AG04449 (cell line): ENCODE data around the gene NUBP1.

Experiments
- CTCF ChIA-PET: fragments of 350-600 bp; formaldehyde crosslinking; extraction: SDS; loops from one replicate; lab custom pipeline; 2021; ENCODE audit warnings: antibody characterized with exemption; lab: Yijun Ruan, JAX
- POLR2A ChIA-PET: fragments of 400-600, 350-600 bp; formaldehyde crosslinking; extraction: SDS; loops from one replicate; lab custom pipeline; 2020; ENCODE audit warnings: antibody characterized with exemption, inconsistent platforms; lab: Yijun Ruan, JAX
- DNase-seq: peaks from one replicate; pipeline ENCODE4 v3.0.0-alpha.2; 2010; ENCODE audit warnings: low read depth, low spot score
- H3K4me3 ChIP-seq: 2 replicates; pipeline ENCODE4 v1.5.1; 2011; ENCODE audit warnings: low read depth, mild to moderate bottlenecking, control low read depth, low read length
- TF ChIP-seq, protein P1 (sequence below): IDR thresholded peaks from one replicate; pipeline ENCODE4 v1.5.1; 2011; ENCODE audit warnings: mild to moderate bottlenecking, moderate library complexity, low read length, control low read depth, inconsistent platforms; ENCODE audit not compliant: insufficient read depth; ENCODE audit errors: missing control alignments

NUBP1 gene

DNA sequence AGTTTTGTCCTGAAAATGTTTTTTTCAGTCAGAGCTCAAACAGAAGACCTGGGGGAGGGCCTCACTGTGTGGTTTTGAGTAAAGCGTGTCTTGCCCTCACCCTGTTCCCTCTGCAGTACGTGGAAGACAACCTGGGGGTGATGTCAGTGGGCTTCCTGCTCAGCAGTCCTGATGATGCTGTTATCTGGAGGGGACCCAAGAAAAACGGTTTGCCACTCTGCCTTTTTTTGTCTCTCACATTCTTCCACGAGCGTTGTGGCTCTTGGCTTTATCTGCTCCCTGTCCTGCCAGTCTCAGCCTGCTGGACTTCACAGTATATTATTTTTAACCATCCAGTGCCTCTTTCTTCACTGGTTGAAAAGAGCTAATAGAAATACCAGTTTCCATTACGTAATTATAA is 12.9 kb downstream of the NUBP1 start:
- ChIA-PET POLR2A (no interaction called here), CTCF (interaction anchor here (0.7 to 1.3 kb wide), 3 partner anchors 9 to 163 kb away, joined by 3 read pairs; no protein-coding TSS in a partner anchor)
- no peak overlapping the region for H3K4me3 ChIP-seq
- DNase-seq = no peak
- TF ChIP-seq, protein P1, sequence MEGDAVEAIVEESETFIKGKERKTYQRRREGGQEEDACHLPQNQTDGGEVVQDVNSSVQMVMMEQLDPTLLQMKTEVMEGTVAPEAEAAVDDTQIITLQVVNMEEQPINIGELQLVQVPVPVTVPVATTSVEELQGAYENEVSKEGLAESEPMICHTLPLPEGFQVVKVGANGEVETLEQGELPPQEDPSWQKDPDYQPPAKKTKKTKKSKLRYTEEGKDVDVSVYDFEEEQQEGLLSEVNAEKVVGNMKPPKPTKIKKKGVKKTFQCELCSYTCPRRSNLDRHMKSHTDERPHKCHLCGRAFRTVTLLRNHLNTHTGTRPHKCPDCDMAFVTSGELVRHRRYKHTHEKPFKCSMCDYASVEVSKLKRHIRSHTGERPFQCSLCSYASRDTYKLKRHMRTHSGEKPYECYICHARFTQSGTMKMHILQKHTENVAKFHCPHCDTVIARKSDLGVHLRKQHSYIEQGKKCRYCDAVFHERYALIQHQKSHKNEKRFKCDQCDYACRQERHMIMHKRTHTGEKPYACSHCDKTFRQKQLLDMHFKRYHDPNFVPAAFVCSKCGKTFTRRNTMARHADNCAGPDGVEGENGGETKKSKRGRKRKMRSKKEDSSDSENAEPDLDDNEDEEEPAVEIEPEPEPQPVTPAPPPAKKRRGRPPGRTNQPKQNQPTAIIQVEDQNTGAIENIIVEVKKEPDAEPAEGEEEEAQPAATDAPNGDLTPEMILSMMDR = no peak

DNA sequence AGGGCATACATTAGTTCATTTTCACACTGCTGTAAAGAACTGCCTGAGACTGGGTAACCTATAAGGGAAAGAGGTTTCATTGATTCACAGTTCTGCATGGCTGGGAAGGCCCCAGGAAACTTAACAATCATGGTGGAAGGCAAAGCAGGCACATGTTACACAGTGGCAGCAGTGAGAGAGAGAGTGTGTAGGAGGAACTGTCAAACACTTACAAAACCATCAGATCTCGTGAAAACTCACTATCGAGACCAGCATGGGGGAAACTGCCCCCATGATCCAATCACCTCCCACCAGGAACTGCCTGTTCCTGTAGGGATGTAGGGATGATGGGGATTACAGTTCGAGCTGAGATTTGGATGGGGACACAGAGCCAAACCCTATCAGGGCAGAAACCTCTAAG is 17.2 kb downstream of the NUBP1 start:
- DNase-seq = no peak
- TF ChIP-seq, protein P1 = no peak
- no peak overlapping the region for H3K4me3 ChIP-seq
- POLR2A ChIA-PET = no interaction called here
- CTCF ChIA-PET = no interaction called here

DNA sequence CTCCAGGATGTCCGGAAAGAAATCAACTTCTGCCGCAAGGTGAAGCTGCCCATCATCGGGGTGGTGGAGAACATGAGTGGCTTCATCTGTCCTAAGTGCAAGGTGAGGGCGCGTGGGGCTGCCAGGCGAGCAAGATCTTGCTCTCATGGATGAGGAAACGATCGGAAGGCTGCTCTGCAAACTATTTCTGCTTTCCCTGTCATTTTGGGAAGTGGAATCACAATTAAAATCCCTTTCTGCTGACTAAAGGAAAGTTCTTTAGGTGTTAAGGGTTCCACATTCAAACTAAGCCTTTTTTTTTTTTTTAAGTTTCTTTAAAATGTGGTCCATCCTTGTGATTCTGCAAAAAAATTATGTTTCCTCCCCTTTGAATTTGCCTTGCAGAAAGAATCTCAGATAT is 17.7 kb downstream of the NUBP1 start:
- H3K4me3 ChIP-seq = no peak overlapping the region
- POLR2A ChIA-PET = no interaction called here
- DNase-seq = no peak
- TF ChIP-seq, protein P1 = no peak
- CTCF ChIA-PET = no interaction called here

DNA sequence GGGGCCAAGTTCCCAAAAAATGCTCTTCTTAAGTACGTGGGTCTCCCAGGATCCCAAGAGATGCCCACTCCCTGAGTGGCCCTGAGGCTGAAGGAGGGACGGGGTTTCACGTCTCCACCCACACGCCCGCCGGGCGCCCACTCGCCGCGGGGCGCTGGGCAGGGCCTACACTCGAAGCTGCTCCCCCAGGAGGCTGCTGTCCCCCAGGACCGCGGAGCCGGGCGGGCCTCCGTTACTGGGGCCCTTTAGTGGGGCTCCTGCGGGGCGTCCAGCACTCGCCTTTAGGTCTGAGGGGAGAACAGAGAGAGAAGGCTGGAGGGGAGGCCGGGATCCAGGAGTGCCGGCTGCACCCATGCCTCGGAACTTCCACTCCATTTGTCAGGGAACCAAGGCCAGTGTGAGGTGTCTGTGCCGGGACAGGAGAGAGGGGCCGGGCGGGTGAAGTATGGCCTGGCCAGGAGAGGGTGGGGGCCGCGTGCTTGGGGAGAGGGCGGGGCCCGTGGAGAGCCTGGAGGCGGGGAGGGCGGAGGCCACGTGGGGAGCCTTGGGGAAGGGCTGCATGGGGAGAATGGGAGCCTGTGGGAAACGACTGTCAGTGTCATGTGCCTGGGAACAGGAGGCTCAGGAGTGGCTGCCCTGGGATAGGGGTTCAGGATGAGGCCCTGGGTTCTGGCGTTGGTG is 18.8 kb downstream of the NUBP1 start:
- ChIA-PET CTCF (no interaction called here), POLR2A (interaction anchor here (0.6 kb wide), 1 partner anchor 115 kb away, joined by 4 read pairs; no protein-coding TSS in a partner anchor)
- no peak overlapping the region for H3K4me3 ChIP-seq
- TF ChIP-seq, protein P1 = no peak
- no peak for DNase-seq

DNA sequence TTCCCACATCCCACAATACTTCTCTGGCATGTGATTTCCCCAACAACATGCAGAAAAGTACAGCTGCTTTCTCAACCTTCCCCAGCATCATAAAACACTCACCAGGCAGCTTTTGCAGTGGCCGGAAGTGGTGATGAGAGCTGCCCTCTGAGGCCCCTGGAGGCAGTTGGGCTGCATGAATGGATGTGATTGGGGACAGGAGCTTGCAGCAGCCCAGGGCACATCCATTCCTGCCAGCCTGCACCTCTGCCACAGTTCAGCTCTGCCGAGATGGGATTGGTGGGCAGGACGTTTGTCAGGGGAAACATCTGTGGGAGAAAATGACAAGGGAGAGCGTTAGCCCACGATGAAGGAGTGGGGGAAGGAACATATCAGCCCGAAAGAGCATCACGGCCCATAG is 19.8 kb downstream of the NUBP1 start:
- ChIA-PET CTCF (no interaction called here), POLR2A (no interaction called here)
- H3K4me3 ChIP-seq = no peak overlapping the region
- DNase-seq = no peak
- TF ChIP-seq, protein P1 = no peak

DNA sequence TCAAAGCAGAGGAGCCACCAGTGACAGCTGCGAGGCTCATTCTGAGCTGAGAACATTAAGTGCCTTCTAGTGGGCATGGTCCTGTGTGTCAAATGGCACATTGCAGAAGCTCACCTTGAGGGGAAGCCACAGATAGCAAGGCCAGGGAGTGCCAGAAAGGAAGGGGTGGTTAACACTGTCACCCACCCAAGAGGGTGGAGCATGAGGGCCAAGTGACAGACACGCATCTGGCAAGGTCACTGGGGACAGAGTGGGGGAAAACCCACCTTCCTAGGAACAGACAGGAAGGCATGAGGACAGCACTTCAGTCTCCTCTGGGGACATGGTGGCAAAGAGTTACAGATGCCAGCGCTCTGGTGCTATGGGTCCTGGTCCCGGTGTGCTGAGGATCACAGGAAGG is 22.1 kb downstream of the NUBP1 start:
- TF ChIP-seq, protein P1 = no peak
- no peak overlapping the region for H3K4me3 ChIP-seq
- ChIA-PET POLR2A (no interaction called here), CTCF (interaction anchor here (1.8 kb wide), 1 partner anchor 9 kb away, joined by 3 read pairs; no protein-coding TSS in a partner anchor)
- no peak for DNase-seq
